Panc1 (cell line): ENCODE measurements around the gene LEKR1. TPM values are rescaled to one million over a fixed set of nuclear protein-coding genes. Genes with fewer than 3 reads are reported as not detected.

Experiments used
- ATAC-seq: fragments of 200-7000 bp; cut with Tn5 transposase; 2 replicates; pipeline ENCODE4 v1.9.1; 2020; ENCODE audit warnings: mild to moderate bottlenecking, moderate library complexity
- BruUV-seq: library from RNA; stranded (reverse); fragments of 400-500 nt; replicated peaks from 2 replicates; lab custom pipeline; 2021; lab: Mats Ljungman, UMichigan
- CTCF ChIA-PET: fragments of 300-600 bp; sonication (Branson Sonifier 250); formaldehyde crosslinking; loops from one replicate; lab custom pipeline; 2022; ENCODE audit warnings: antibody characterized with exemption; lab: Charles Lee
- POLR2A ChIA-PET: fragments of 300-600 bp; sonication (Branson Sonifier 250); formaldehyde crosslinking; loops from one replicate; lab custom pipeline; 2022; ENCODE audit warnings: antibody characterized with exemption; lab: Charles Lee
- DNase-seq: peaks from one replicate; pipeline ENCODE4 v3.0.0-alpha.2; 2010; ENCODE audit warnings: low read depth, low spot score
- H3K27ac ChIP-seq: 2 replicates; pipeline ENCODE4 v1.5.1; 2011; ENCODE audit warnings: mild to moderate bottlenecking, low read length, inconsistent platforms
- H3K27me3 ChIP-seq: fragments of 200-500 bp; sonication (Bioruptor generic); 2 replicates; pipeline ENCODE4 v1.6.0; 2014; ENCODE audit warnings: low read length, inconsistent platforms; ENCODE audit not compliant: control insufficient read depth, insufficient read depth
- H3K36me3 ChIP-seq: fragments of 200-500 bp; sonication (Bioruptor generic); 2 replicates; pipeline ENCODE4 v1.5.1; 2014; ENCODE audit warnings: inconsistent platforms, mild to moderate bottlenecking, low read length, moderate library complexity; ENCODE audit not compliant: control insufficient read depth, insufficient read depth
- H3K4me1 ChIP-seq: 2 replicates; pipeline ENCODE4 v1.5.1; 2011; ENCODE audit warnings: inconsistent platforms, mild to moderate bottlenecking, low read length, moderate library complexity; ENCODE audit not compliant: control insufficient read depth, insufficient read depth
- H3K4me3 ChIP-seq, 2 experiments: 2 replicates each; pipeline ENCODE4 v1.5.1; 2011 to 2012; ENCODE audit warnings: low read depth in 2 of 2, low read length in 2 of 2, mild to moderate bottlenecking in 2 of 2, inconsistent platforms in 1 of 2, moderate library complexity in 1 of 2
- H3K9me3 ChIP-seq: fragments of 200-500 bp; sonication (Bioruptor generic); 2 replicates; pipeline ENCODE4 v1.5.1; 2014; ENCODE audit warnings: low read depth, mild to moderate bottlenecking, inconsistent platforms, low read length, moderate library complexity; ENCODE audit not compliant: control insufficient read depth, insufficient read depth
- CTCF ChIP-seq: fragments of 450-650 bp; IDR thresholded peaks from 2 replicates; pipeline ENCODE4 v1.5.1; 2017; ENCODE audit warnings: mild to moderate bottlenecking
- POLR2AphosphoS5 ChIP-seq: IDR thresholded peaks from 2 replicates; pipeline ENCODE4 v1.6.1; 2012; ENCODE audit warnings: mild to moderate bottlenecking, low read depth, low read length, moderate library complexity
- REST ChIP-seq, 2 experiments: IDR thresholded peaks; 2 replicates each; pipeline ENCODE4 v1.6.1; 2011 to 2012; ENCODE audit warnings: low read depth in 2 of 2, control low read depth in 1 of 2, low read length in 1 of 2, mild to moderate bottlenecking in 1 of 2, moderate library complexity in 1 of 2; ENCODE audit not compliant: insufficient read depth in 1 of 2
- SIN3A ChIP-seq: IDR thresholded peaks from 2 replicates; pipeline ENCODE4 v1.6.1; 2012; ENCODE audit warnings: low read depth, mild to moderate bottlenecking, low read length, moderate library complexity, borderline replicate concordance; ENCODE audit not compliant: insufficient read depth
- TCF7L2 ChIP-seq: IDR thresholded peaks from 2 replicates; pipeline ENCODE4 v1.6.1; 2011; ENCODE audit warnings: mild to moderate bottlenecking, low read depth, low read length, inconsistent platforms
- in situ Hi-C: cut with HindIII; loops from 2 replicates; pipeline ENCODE4 v1.10.0; 2016; ENCODE audit warnings: low sequenced_read_pairs, low pct_unique_long_range_greater_than_20kb
- intact Hi-C: fragments of 100-400 bp; cut with micrococcal nuclease; formaldehyde crosslinking; loops from one replicate; pipeline ENCODE4 v1.10.0; 2022; ENCODE audit not compliant: unreplicated experiment
- total RNA-seq: library from RNA; stranded (reverse); gene quantifications from one replicate; pipeline ENCODE4 v1.2.1, GENCODE V29; 2021; ENCODE audit not compliant: unreplicated experiment

The LEKR1 gene
- total RNA-seq, 1 experiment from 2014 or later, result not detected

GRCh38 chr3:156957715-156958114 is 131.6 kb downstream of the LEKR1 start:
- DNase-seq (no peak), ATAC-seq (no peak)
- Histone ChIP-seq H3K27me3 (no peaks in the 10 kb centered on the region), H3K9me3 (no peaks in the 10 kb centered on the region), H3K36me3 (no peaks in the 10 kb centered on the region), H3K4me3 (no peak overlapping the region), H3K27ac (no peak overlapping the region), H3K4me1 (no peaks in the 10 kb centered on the region)
- CTCF ChIA-PET, result no interaction called here
- in situ Hi-C loops (no loop called here), intact Hi-C loops (no loop called here)
- no TSS peak for BruUV-seq
- TF ChIP-seq TCF7L2 (no peak), POLR2AphosphoS5 (no peak)
- POLR2A ChIA-PET, result no interaction called here

GRCh38 chr3:156963096-156963495 is 136.9 kb downstream of the LEKR1 start:
- BruUV-seq, result no TSS peak
- CTCF ChIA-PET, result no interaction called here
- in situ Hi-C loops, result no loop called here

More at GRCh38 chr3:156963096-156963495, 136.9 kb downstream of the LEKR1 start:
- no peaks in the 10 kb centered on the region for H3K27me3 ChIP-seq
- POLR2A ChIA-PET, result no interaction called here
- H3K36me3 ChIP-seq, result no peaks in the 10 kb centered on the region
- no peaks in the 10 kb centered on the region for H3K9me3 ChIP-seq
- intact Hi-C loops, result no loop called here
- H3K27ac ChIP-seq, result no peak overlapping the region
- H3K4me1 ChIP-seq, result no peaks in the 10 kb centered on the region
- H3K4me3 ChIP-seq, result no peak overlapping the region
- TF ChIP-seq POLR2AphosphoS5 (no peak), REST (IDR thresholded peaks at IDR 0.05; ENCODE audit: insufficient read depth in 1 of 2, low read depth in 2 of 2, low read length in 1 of 2) (no peak), SIN3A (no peak), TCF7L2 (no peak), CTCF (no peak)
- ATAC-seq (no peak), DNase-seq (no peak)
